OCI-LY7 (cell line): Measurements from ENCODE around the gene PBX1. TPM values are rescaled to one million over a fixed set of nuclear protein-coding genes. Genes with fewer than 3 reads are reported as not detected.

Experiments used
- BruUV-seq: library from RNA; stranded (reverse); fragments of 400-500 nt; replicated peaks from 2 replicates; lab custom pipeline; 2021; lab: Mats Ljungman, UMichigan
- CTCF ChIA-PET: fragments of 300-600 bp; sonication (Branson Sonifier 250); formaldehyde crosslinking; loops from one replicate; lab custom pipeline; 2022; ENCODE audit warnings: antibody characterized with exemption; ENCODE audit not compliant: unreplicated experiment; lab: Charles Lee
- POLR2A ChIA-PET: fragments of 300-600 bp; sonication (Branson Sonifier 250); formaldehyde crosslinking; loops from one replicate; lab custom pipeline; 2022; ENCODE audit warnings: antibody characterized with exemption; lab: Charles Lee
- DNase-seq: peaks from one replicate; pipeline ENCODE4 v3.0.0-alpha.2; 2015; ENCODE audit warnings: low spot score
- H2AFZ ChIP-seq: fragments of 200-600 bp; sonication (generic), shearing (Covaris generic); 2 replicates; pipeline ENCODE4 v1.6.1; 2014; ENCODE audit warnings: mild to moderate bottlenecking, antibody characterized with exemption, low read length, moderate library complexity
- H3K27ac ChIP-seq: fragments of 200-600 bp; sonication (generic); 2 replicates; pipeline ENCODE4 v1.5.1; 2014; ENCODE audit warnings: mixed run types, low read depth, mild to moderate bottlenecking, moderate library complexity, low read length, inconsistent platforms; ENCODE audit not compliant: poor library complexity, severe bottlenecking
- H3K36me3 ChIP-seq: fragments of 200-600 bp; sonication (generic); 2 replicates; pipeline ENCODE4 v1.6.1; 2014; ENCODE audit warnings: mild to moderate bottlenecking, antibody characterized with exemption, low read length, moderate library complexity, mixed read lengths; ENCODE audit not compliant: insufficient read depth
- H3K4me1 ChIP-seq: fragments of 200-600 bp; sonication (generic); 2 replicates; pipeline ENCODE4 v1.5.1; 2014; ENCODE audit warnings: mild to moderate bottlenecking, low read length; ENCODE audit not compliant: insufficient read depth, poor library complexity, severe bottlenecking
- H3K4me2 ChIP-seq: fragments of 200-600 bp; sonication (generic); 2 replicates; pipeline ENCODE4 v1.6.1; 2014; ENCODE audit warnings: mild to moderate bottlenecking, low read length
- H3K4me3 ChIP-seq: fragments of 200-600 bp; sonication (generic); 2 replicates; pipeline ENCODE4 v1.5.1; 2014; ENCODE audit warnings: mild to moderate bottlenecking, low read depth, low read length; ENCODE audit not compliant: poor library complexity, severe bottlenecking
- H3K79me2 ChIP-seq: fragments of 200-600 bp; sonication (generic); 2 replicates; pipeline ENCODE4 v1.6.1; 2016; ENCODE audit warnings: low read depth, mild to moderate bottlenecking, low read length, moderate library complexity, mixed read lengths; ENCODE audit not compliant: insufficient read depth
- H3K9me2 ChIP-seq: fragments of 200-600 bp; sonication (generic); 2 replicates; pipeline ENCODE4 v1.6.1; 2016; ENCODE audit warnings: mild to moderate bottlenecking, low read length, mixed read lengths; ENCODE audit not compliant: insufficient read depth
- H3K9me3 ChIP-seq: fragments of 200-600 bp; sonication (generic); 2 replicates; pipeline ENCODE4 v1.6.1; 2014; ENCODE audit warnings: mild to moderate bottlenecking, mixed run types, low read length, mixed read lengths
- H4K20me1 ChIP-seq: fragments of 200-600 bp; sonication (generic); 2 replicates; pipeline ENCODE4 v1.6.1; 2014; ENCODE audit warnings: mild to moderate bottlenecking, antibody characterized with exemption, low read length, moderate library complexity, mixed read lengths; ENCODE audit not compliant: insufficient read depth
- CTCF ChIP-seq: fragments of 200-600 bp; sonication (generic); conservative IDR thresholded peaks from 2 replicates; pipeline ENCODE4 v1.5.1; 2014; ENCODE audit warnings: mild to moderate bottlenecking, antibody characterized with exemption, low read length, moderate library complexity, mixed read lengths
- EZH2phosphoT487 ChIP-seq: fragments of 200-600 bp; sonication (generic); IDR thresholded peaks from 2 replicates; pipeline ENCODE4 v1.6.1; 2018; ENCODE audit warnings: low read depth, borderline replicate concordance, mild to moderate bottlenecking, mixed run types, antibody characterized with exemption, low read length, moderate library complexity, mixed read lengths
- intact Hi-C: fragments of 100-400 bp; cut with micrococcal nuclease; formaldehyde crosslinking; loops from one replicate; pipeline ENCODE4 v1.10.0; 2022; ENCODE audit not compliant: unreplicated experiment
- total RNA-seq, 2 experiments: library from RNA; depleted of rRNA in 1 of 2; stranded (reverse); fragments of >200 nt in 1 of 2; shearing (Covaris generic) in 1 of 2; gene quantifications; 2 replicates each; pipeline ENCODE4 v1.2.3, GENCODE V29; 2014 to 2022

The PBX1 gene
- total RNA-seq, 2 experiments from 2014 or later, result not detected

DNA sequence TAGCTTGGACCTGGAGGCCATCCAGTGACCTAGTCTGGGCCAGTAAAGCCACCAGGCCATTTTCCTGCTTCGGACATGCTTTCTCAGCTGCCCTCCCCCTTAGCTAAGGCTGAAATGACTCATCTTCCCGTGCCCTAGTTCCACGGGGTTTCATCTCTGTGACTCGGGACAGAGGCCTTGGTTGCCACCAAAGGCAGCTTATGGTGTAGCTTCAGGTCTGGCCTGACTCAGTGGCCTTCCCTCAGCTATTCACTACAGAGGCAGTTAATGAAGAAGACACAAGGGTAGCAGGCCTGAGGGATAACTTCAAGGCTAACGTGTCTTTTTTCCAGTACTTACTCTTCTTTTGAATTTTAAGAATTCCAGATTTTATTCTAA is 82.4 kb downstream of the PBX1 start:
- ChIA-PET POLR2A (interaction anchor here (0.8 kb wide), 1 partner anchor 910 kb away, joined by 3 read pairs; no protein-coding TSS in a partner anchor), CTCF (no interaction called here)
- no peaks in the 10 kb centered on the region for H4K20me1 ChIP-seq
- H3K4me3 ChIP-seq, result no peak overlapping the region
- H3K9me3 ChIP-seq, result no peaks in the 10 kb centered on the region
- TF ChIP-seq CTCF (no peak), EZH2phosphoT487 (no peak)
- H3K9me2 ChIP-seq, result no peaks in the 10 kb centered on the region
- no peaks in the 10 kb centered on the region for H3K79me2 ChIP-seq
- H3K4me2 ChIP-seq, result no peak overlapping the region
- H3K4me1 ChIP-seq, result no peaks in the 10 kb centered on the region
- BruUV-seq, result no TSS peak
- no peak overlapping the region for H2AFZ ChIP-seq
- H3K36me3 ChIP-seq, result no peaks in the 10 kb centered on the region
- no peak for DNase-seq
- intact Hi-C loops, result no loop called here
- no peak overlapping the region for H3K27ac ChIP-seq

DNA sequence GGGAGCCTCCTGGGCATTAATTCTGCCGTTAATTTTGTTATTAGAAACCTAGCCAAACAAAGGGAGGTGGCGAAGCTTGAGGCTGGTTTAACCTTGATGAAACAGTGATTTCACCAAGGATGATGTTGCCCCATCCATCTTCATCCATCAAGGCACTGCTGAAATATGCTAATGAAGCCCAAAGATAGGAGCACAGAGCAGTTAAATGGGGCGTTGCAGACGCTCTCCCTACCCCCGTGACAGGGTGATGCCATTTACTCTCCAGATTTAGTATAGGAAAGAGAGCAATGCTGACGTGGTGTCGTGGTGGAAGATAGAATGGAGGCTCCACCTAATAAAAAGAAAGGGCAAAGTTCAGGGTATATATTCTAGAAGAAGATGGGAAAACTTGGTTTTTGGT is 84.0 kb downstream of the PBX1 start:
- H4K20me1 ChIP-seq, result no peaks in the 10 kb centered on the region
- no peaks in the 10 kb centered on the region for H3K9me3 ChIP-seq
- no peak for DNase-seq
- POLR2A ChIA-PET, result no interaction called here
- intact Hi-C loops, result no loop called here
- no peaks in the 10 kb centered on the region for H3K9me2 ChIP-seq
- H3K27ac ChIP-seq, result no peak overlapping the region
- no peaks in the 10 kb centered on the region for H3K4me1 ChIP-seq
- H3K4me2 ChIP-seq, result no peak overlapping the region
- TF ChIP-seq CTCF (no peak), EZH2phosphoT487 (no peak)
- H3K79me2 ChIP-seq, result no peaks in the 10 kb centered on the region
- no peak overlapping the region for H2AFZ ChIP-seq
- no TSS peak for BruUV-seq
- CTCF ChIA-PET, result no interaction called here
- no peak overlapping the region for H3K4me3 ChIP-seq
- H3K36me3 ChIP-seq, result no peaks in the 10 kb centered on the region

DNA sequence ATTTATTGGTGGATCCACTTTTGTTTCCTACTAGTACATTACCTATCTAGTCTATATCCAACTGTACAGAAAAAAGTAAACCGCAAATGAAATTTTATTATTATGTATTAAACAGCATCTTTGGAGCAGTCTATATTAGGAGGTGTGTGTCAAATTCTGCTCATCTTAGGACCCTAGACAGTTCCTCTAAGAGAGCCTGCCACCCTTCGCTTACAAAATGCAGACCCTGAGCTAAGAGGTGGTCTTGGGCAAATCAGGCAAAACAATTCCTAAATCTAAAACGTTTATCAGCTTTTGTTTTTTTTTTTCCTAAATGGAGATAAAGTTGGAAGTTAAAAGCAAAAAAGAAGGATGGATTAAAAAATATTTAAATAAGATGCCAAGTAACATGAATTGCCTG is 85.3 kb downstream of the PBX1 start:
- Histone ChIP-seq H3K9me2 (no peaks in the 10 kb centered on the region), H3K4me2 (no peak overlapping the region), H2AFZ (no peak overlapping the region), H3K27ac (no peak overlapping the region), H4K20me1 (no peaks in the 10 kb centered on the region), H3K36me3 (no peaks in the 10 kb centered on the region), H3K9me3 (no peaks in the 10 kb centered on the region), H3K4me3 (no peak overlapping the region), H3K4me1 (no peaks in the 10 kb centered on the region), H3K79me2 (no peaks in the 10 kb centered on the region)
- DNase-seq, result no peak
- ChIA-PET POLR2A (interaction anchor here (0.6 kb wide), 1 partner anchor 1175 kb away, joined by 3 read pairs; no protein-coding TSS in a partner anchor), CTCF (no interaction called here)
- TF ChIP-seq CTCF, result no peak
- TF ChIP-seq EZH2phosphoT487, result no peak
- BruUV-seq, result no TSS peak
- intact Hi-C loops, result no loop called here
